Transverse colon (tissue), 4 donors: ENCODE results near the gene TMEM147. TPM values are rescaled to one million over a fixed set of nuclear protein-coding genes. Genes with fewer than 3 reads are reported as not detected.

ENCODE experiments used
- DNase-seq: peaks from one replicate; pipeline ENCODE4 v3.0.0-alpha.2; 2019
- H3K27ac ChIP-seq, 4 donors: fragments of 200-600 bp; sonication (generic); 2 replicates each; pipeline ENCODE4 v1.5.1; 2016 to 2018; ENCODE audit warnings: inconsistent platforms in 4 of 4
- H3K27me3 ChIP-seq: fragments of 200-600 bp; sonication (generic); 2 replicates; pipeline ENCODE4 v1.5.1; 2017; ENCODE audit warnings: inconsistent platforms
- H3K36me3 ChIP-seq, 4 donors: fragments of 200-600 bp; sonication (generic); 2 replicates each; pipeline ENCODE4 v1.5.1; 2017 to 2019; ENCODE audit warnings: inconsistent platforms in 4 of 4
- H3K4me1 ChIP-seq, 4 donors: fragments of 200-600 bp; sonication (generic); 2 replicates each; pipeline ENCODE4 v1.5.1; 2017 to 2020; ENCODE audit warnings: inconsistent platforms in 4 of 4
- H3K4me3 ChIP-seq, 4 donors: fragments of 200-600 bp; sonication (generic); 1 replicate in 1 of 4; 2 replicates in 3 of 4; pipeline versions ENCODE4 v1.5.1 to v1.6.1; 2017 to 2019; ENCODE audit warnings: inconsistent platforms in 4 of 4
- H3K9me3 ChIP-seq, 2 donors: fragments of 200-600 bp; sonication (generic); 2 replicates each; pipeline ENCODE4 v1.5.1; 2017 to 2019; ENCODE audit warnings: inconsistent platforms in 2 of 2
- CTCF ChIP-seq, 5 experiments: fragments of 200-600 bp in 3 of 5; fragments of 450-650 bp in 2 of 5; sonication (generic) in 3 of 5; IDR thresholded peaks; 1 replicate in 2 of 5; 2 replicates in 3 of 5; pipeline ENCODE4 v1.5.1; 2016 to 2017; ENCODE audit warnings: antibody characterized with exemption in 5 of 5, inconsistent platforms in 3 of 5, mild to moderate bottlenecking in 2 of 5, moderate library complexity in 1 of 5
- EP300 ChIP-seq: sonication (generic); formaldehyde crosslinking; IDR thresholded peaks from one replicate; pipeline ENCODE4 v1.6.1; 2017; ENCODE audit warnings: antibody characterized with exemption, low read depth
- POLR2A ChIP-seq: fragments of 450-650 bp; IDR thresholded peaks from one replicate; pipeline ENCODE4 v1.6.1; 2016; ENCODE audit warnings: antibody characterized with exemption, mild to moderate bottlenecking, moderate library complexity
- POLR2AphosphoS5 ChIP-seq, 3 donors: sonication (generic); formaldehyde crosslinking; IDR thresholded peaks; one replicate each; pipeline ENCODE4 v1.6.1; 2016; ENCODE audit warnings: antibody characterized with exemption in 3 of 3
- WGBS, 2 donors: methylation state at CpG; one replicate each; pipeline ENCODE4 v1.1.5; 2018; ENCODE audit warnings: low coverage in 1 of 2; 5-methylcytosine and 5-hydroxymethylcytosine counted together
- in situ Hi-C, 4 donors: fragments of 200-750 bp; cut with MboI; loops; one replicate each; pipeline versions ENCODE4 v1.15.0 to v1.15.1; 2017; ENCODE audit warnings: low sequenced_read_pairs in 3 of 4, low pct_ligation_motif_present in 1 of 4, low pct_unique_long_range_greater_than_20kb in 1 of 4
- intact Hi-C: fragments of 100-400 bp; cut with DNase I; formaldehyde crosslinking; loops from one replicate; pipeline ENCODE4 v1.15.1; 2023; ENCODE audit warnings: low total_unique reads
- total RNA-seq, 4 donors: library from RNA; depleted of rRNA; stranded (reverse); fragments of >200 nt; gene quantifications; one replicate each; pipeline ENCODE4 v1.1.0, GENCODE V29; 2016

Gene TMEM147
- total RNA-seq, 4 donors from 2014 or later: 29.5 to 77.0 (median 54.0) TPM

- TF ChIP-seq EP300 (no peak), POLR2A (no peak), POLR2AphosphoS5 (IDR thresholded peaks at IDR 0.05) (no peak), CTCF (IDR thresholded peaks at IDR 0.05) (no peak)
- H3K4me1 ChIP-seq: no peaks in the 10 kb centered on the region
- H3K27me3 ChIP-seq: peaks cover 34% of the 10 kb centered on the region
- no peaks in the 10 kb centered on the region for H3K36me3 ChIP-seq
- H3K27ac ChIP-seq: no peak overlapping the region
- 71 to 76% methylated on average over 2 to 3 of the region's 3 CpGs for WGBS, 2 donors
- DNase-seq: no peak
- H3K9me3 ChIP-seq: no peaks in the 10 kb centered on the region
- H3K4me3 ChIP-seq: no peak overlapping the region
- intact Hi-C loops (no loop called here), in situ Hi-C loops (no loop called here)
Measured at GRCh38 chr19:35516310-35516709, 29.1 kb upstream of the TMEM147 start.

GRCh38 chr19:35517342-35517741, 28.1 kb upstream of the TMEM147 start:
- H3K9me3 ChIP-seq: no peaks in the 10 kb centered on the region
- H3K4me1 ChIP-seq: no peaks in the 10 kb centered on the region
- intact Hi-C loops (no loop called here), in situ Hi-C loops (no loop called here)
- H3K4me3 ChIP-seq: no peak overlapping the region
- TF ChIP-seq POLR2A (no peak), EP300 (no peak), POLR2AphosphoS5 (IDR thresholded peaks at IDR 0.05) (no peak), CTCF (IDR thresholded peaks at IDR 0.05) (no peak)
- no peak for DNase-seq
- no peak overlapping the region for H3K27ac ChIP-seq
- WGBS, 2 donors: 91 to 100% methylated on average over 1 to 2 of the region's 2 CpGs
- H3K27me3 ChIP-seq: peaks cover 24% of the 10 kb centered on the region
- no peaks in the 10 kb centered on the region for H3K36me3 ChIP-seq

DNA sequence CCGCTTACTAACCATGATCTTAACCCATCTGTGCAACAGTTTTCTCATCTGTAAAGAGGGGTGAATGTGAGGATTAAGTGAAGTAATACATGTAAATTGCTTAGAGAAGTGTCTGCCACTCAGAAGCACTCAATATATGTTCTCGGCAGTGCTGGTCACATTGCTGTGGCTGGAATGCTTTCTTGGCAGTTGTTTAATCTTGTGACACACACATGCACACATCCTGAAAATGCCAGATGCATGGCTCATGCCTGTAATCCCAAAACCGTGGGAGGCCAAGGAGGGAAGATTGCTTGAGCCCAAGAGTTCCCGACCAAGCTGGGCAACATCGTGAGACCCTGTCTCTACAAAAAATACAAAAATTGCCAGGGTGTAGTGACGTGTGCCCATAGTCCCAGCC, 27.1 kb upstream of the TMEM147 start:
- intact Hi-C loops: no loop called here

DNA sequence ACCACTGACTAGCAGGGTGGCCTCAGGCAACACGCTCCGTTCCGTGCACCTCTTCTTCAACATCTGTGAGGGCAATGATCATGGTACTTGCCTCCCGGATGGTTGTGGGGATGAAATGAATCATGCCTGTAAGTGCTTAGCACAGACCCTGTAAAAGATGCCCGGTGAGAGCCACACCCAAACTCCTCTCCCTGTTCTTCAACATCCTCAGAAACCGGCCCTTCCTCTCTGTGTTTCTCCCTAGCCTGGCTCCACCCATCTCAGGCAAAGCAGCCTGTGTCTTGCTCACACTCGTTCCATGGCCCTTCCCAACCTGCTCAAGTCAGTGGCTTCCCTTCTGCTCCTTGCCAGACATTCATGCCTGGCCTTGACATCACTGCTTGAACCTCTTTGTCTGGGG, 26.1 kb upstream of the TMEM147 start:
- Histone ChIP-seq H3K4me1 (no peaks in the 10 kb centered on the region), H3K27ac (no peak overlapping the region), H3K4me3 (no peak overlapping the region), H3K27me3 (peaks cover 8% of the 10 kb centered on the region), H3K9me3 (no peaks in the 10 kb centered on the region), H3K36me3 (no peaks in the 10 kb centered on the region)
- 40 to 57% methylated on average over 1 to 7 of the region's 7 CpGs for whole genome bisulfite sequencing, 2 donors
- in situ Hi-C loops: no loop called here
- TF ChIP-seq EP300 (no peak), CTCF (IDR thresholded peaks at IDR 0.05) (no peak), POLR2AphosphoS5 (IDR thresholded peaks at IDR 0.05) (no peak), POLR2A (no peak)
- DNase-seq: no peak
- intact Hi-C loops: no loop called here

More for the DNA sequence above, 27.1 kb upstream of the TMEM147 start:
- TF ChIP-seq CTCF (IDR thresholded peaks at IDR 0.05): no peak
- TF ChIP-seq POLR2AphosphoS5 (IDR thresholded peaks at IDR 0.05): no peak
- no peak for TF ChIP-seq POLR2A
- TF ChIP-seq EP300: no peak
- no peak overlapping the region for H3K27ac ChIP-seq
- H3K27me3 ChIP-seq: peaks cover 16% of the 10 kb centered on the region
- H3K9me3 ChIP-seq: no peaks in the 10 kb centered on the region
- no peak for DNase-seq
- H3K4me3 ChIP-seq: no peak overlapping the region
- H3K4me1 ChIP-seq: no peaks in the 10 kb centered on the region
- in situ Hi-C loops: no loop called here
- no peaks in the 10 kb centered on the region for H3K36me3 ChIP-seq
- 62 to 100% methylated on average over 1 to 6 of the region's 6 CpGs for WGBS, 2 donors
